GM12878 (cell line): ENCODE data around the gene RBMX. TPM values are rescaled to one million over a fixed set of nuclear protein-coding genes. Genes with fewer than 3 reads are reported as not detected.

ENCODE experiments used
- ATAC-seq: fragments of 200-7000 bp; cut with Tn5 transposase; 3 replicates; pipeline ENCODE4 v1.9.1; 2020; ENCODE audit warnings: mild to moderate bottlenecking, moderate library complexity
- BruUV-seq: library from RNA; stranded (reverse); fragments of 400-500 nt; replicated peaks from 2 replicates; lab custom pipeline; 2021; lab: Mats Ljungman, UMichigan
- CTCF ChIA-PET: fragments of 300-600 bp; sonication (Branson Sonifier 250); formaldehyde crosslinking; extraction: SDS; loops from one replicate; lab custom pipeline; 2021; ENCODE audit warnings: inconsistent platforms; lab: Yijun Ruan, JAX
- POLR2A ChIA-PET: fragments of 350-600 bp; formaldehyde crosslinking; extraction: SDS; loops from one replicate; lab custom pipeline; 2021; ENCODE audit warnings: inconsistent platforms; lab: Charles Lee
- RAD21 ChIA-PET: fragments of 300-600 bp; sonication (Branson Sonifier 250); formaldehyde crosslinking; loops from one replicate; lab custom pipeline; 2023; ENCODE audit warnings: antibody characterized with exemption; ENCODE audit not compliant: unreplicated experiment; lab: Charles Lee
- SMC1A ChIA-PET: fragments of 300-600 bp; sonication (Branson Sonifier 250); formaldehyde crosslinking; loops from one replicate; lab custom pipeline; 2023; ENCODE audit not compliant: unreplicated experiment, uncharacterized antibody; lab: Charles Lee
- DNase-seq: peaks from one replicate; pipeline ENCODE4 v3.0.0-alpha.2; 2011; ENCODE audit warnings: low read depth, low spot score
- FAIRE-seq: peaks from 3 replicates; lab custom pipeline; 2011; peaks lifted over from hg19 to GRCh38; lab: Jason Lieb, UNC
- H2AFZ ChIP-seq: 2 replicates; pipeline ENCODE4 v1.6.0; 2011; ENCODE audit warnings: low read depth, low read length, control low read depth; ENCODE audit not compliant: control insufficient read depth
- H3K27ac ChIP-seq: 2 replicates; pipeline ENCODE4 v1.5.1; 2011; ENCODE audit warnings: control low read depth; ENCODE audit not compliant: control insufficient read depth, insufficient read depth
- H3K27me3 ChIP-seq, 2 experiments: replicated peaks in 1 of 2; 2 replicates each; pipeline versions ENCODE4 v1.6.0 to v1.6.1; 2011; ENCODE audit warnings: low read length in 1 of 2; ENCODE audit not compliant: control insufficient read depth in 2 of 2, insufficient read depth in 2 of 2
- H3K36me3 ChIP-seq, 2 experiments: 2 replicates each; pipeline ENCODE4 v1.5.1; 2011; ENCODE audit warnings: low read length in 1 of 2; ENCODE audit not compliant: control insufficient read depth in 2 of 2, insufficient read depth in 2 of 2
- H3K4me1 ChIP-seq: 2 replicates; pipeline ENCODE4 v1.6.1; 2011; ENCODE audit warnings: mild to moderate bottlenecking, low read length, moderate library complexity, mixed read lengths; ENCODE audit not compliant: control insufficient read depth, insufficient read depth
- H3K4me2 ChIP-seq: 2 replicates; pipeline ENCODE4 v1.6.0; 2011; ENCODE audit warnings: control low read depth; ENCODE audit not compliant: control insufficient read depth, insufficient read depth
- H3K4me3 ChIP-seq: fragments of 200-600 bp; sonication (generic); 2 replicates; pipeline ENCODE4 v1.5.1; 2016
- H3K79me2 ChIP-seq: 2 replicates; pipeline ENCODE4 v1.6.0; 2011; ENCODE audit warnings: low read length; ENCODE audit not compliant: control insufficient read depth, insufficient read depth
- H3K9ac ChIP-seq: 2 replicates; pipeline ENCODE4 v1.8.0; 2011; ENCODE audit warnings: low read length, control low read depth, mixed read lengths; ENCODE audit not compliant: control insufficient read depth, insufficient read depth
- H3K9me3 ChIP-seq: replicated peaks from 3 replicates; pipeline ENCODE4 v1.5.1; 2011; ENCODE audit warnings: mild to moderate bottlenecking, low read length; ENCODE audit not compliant: control insufficient read depth, insufficient read depth
- H4K20me1 ChIP-seq: 2 replicates; pipeline ENCODE4 v1.6.0; 2011; ENCODE audit not compliant: control insufficient read depth, insufficient read depth
- CBFB ChIP-seq: IDR thresholded peaks from 2 replicates; pipeline ENCODE4 v1.6.1; 2016; ENCODE audit warnings: antibody characterized with exemption, low read depth
- E2F8 ChIP-seq: fragments of 450-650 bp; IDR thresholded peaks from 2 replicates; pipeline ENCODE4 v1.6.1; 2018; ENCODE audit warnings: mild to moderate bottlenecking, low read depth, moderate library complexity; ENCODE audit not compliant: partially characterized antibody
- ELK1 ChIP-seq: IDR thresholded peaks from 2 replicates; pipeline ENCODE4 v1.6.1; 2012; ENCODE audit warnings: low read depth, low read length, improper control_type of control experiment
- HSF1 ChIP-seq: fragments of 150-350 bp; IDR thresholded peaks from 2 replicates; pipeline ENCODE4 v1.6.1; 2014; ENCODE audit warnings: mild to moderate bottlenecking, low read depth, low read length
- KAT2A ChIP-seq: conservative IDR thresholded peaks from 2 replicates; pipeline ENCODE4 v1.6.1; 2011; ENCODE audit warnings: low read depth, low read length; ENCODE audit not compliant: control insufficient read depth
- NR2C1 ChIP-seq: fragments of 450-650 bp; IDR thresholded peaks from 2 replicates; pipeline ENCODE4 v1.6.1; 2017; ENCODE audit warnings: antibody characterized with exemption, mild to moderate bottlenecking, moderate library complexity
- PBX3 ChIP-seq: IDR thresholded peaks from 2 replicates; pipeline ENCODE4 v1.6.1; 2011; ENCODE audit warnings: mild to moderate bottlenecking, low read depth, low read length, moderate library complexity; ENCODE audit not compliant: insufficient replicate concordance
- POLR2AphosphoS5 ChIP-seq: IDR thresholded peaks from 2 replicates; pipeline ENCODE4 v1.6.1; 2011; ENCODE audit warnings: mild to moderate bottlenecking, low read length, inconsistent platforms
- ZNF274 ChIP-seq: IDR thresholded peaks from one replicate; pipeline ENCODE4 v1.8.0; 2011; ENCODE audit not compliant: insufficient read length, insufficient read depth
- ZNF384 ChIP-seq: IDR thresholded peaks from 2 replicates; pipeline ENCODE4 v1.6.1; 2012; ENCODE audit warnings: low read depth, mild to moderate bottlenecking, low read length, improper control_type of control experiment, borderline replicate concordance
- ZNF592 ChIP-seq: fragments of 450-650 bp; IDR thresholded peaks from 2 replicates; pipeline ENCODE4 v1.6.1; 2017; ENCODE audit warnings: mild to moderate bottlenecking, moderate library complexity
- ZZZ3 ChIP-seq: IDR thresholded peaks from 2 replicates; pipeline ENCODE4 v1.6.1; 2011; ENCODE audit warnings: low read depth; ENCODE audit not compliant: control insufficient read depth, insufficient read length
- WGBS: methylation state at CpG from one replicate; pipeline ENCODE4 v1.1.6; 2016; ENCODE audit warnings: low lambda C conversion rate; ENCODE audit not compliant: insufficient replicate concordance, insufficient coverage; ENCODE audit errors: missing lambda C conversion rate; 5-methylcytosine and 5-hydroxymethylcytosine counted together
- in situ Hi-C: fragments of 300-500 bp; cut with MboI; formaldehyde crosslinking; loops from 9 replicates; pipeline ENCODE4 v1.14.3; 2018; ENCODE audit warnings: mixed read lengths
- intact Hi-C: fragments of 100-400 bp; cut with micrococcal nuclease; formaldehyde crosslinking; loops from one replicate; pipeline ENCODE4 v1.14.2; 2022; ENCODE audit not compliant: unreplicated experiment
- polyA plus RNA-seq, 11 experiments: library from polyadenylated mRNA; depleted of rRNA in 4 of 11; unstranded in 6 of 11; stranded (reverse) in 5 of 11; fragments of >200 nt; fragmentation: Nextera tagmentation in 4 of 11; fragmentation: Illumina TruSeq in 1 of 11; extraction: Ambion mirVana in 4 of 11; extraction: Trizol in 1 of 11; gene quantifications; 1 replicate in 1 of 11; 2 replicates in 10 of 11; pipeline versions ENCODE4 v1.2.1 to v1.2.3, GENCODE V29; 2011 to 2016; ENCODE audit warnings: inconsistent platforms in 2 of 11, missing spikeins in 2 of 11, low read depth in 1 of 11
- total RNA-seq, 4 experiments: library from RNA; depleted of rRNA in 3 of 4; stranded (reverse); fragments of >200 nt in 3 of 4; fragmentation: Illumina TruSeq in 1 of 4; extraction: Trizol in 1 of 4; gene quantifications; 2 replicates each; pipeline versions ENCODE4 v1.2.1 to v1.2.3, GENCODE V29; 2013 to 2021

RBMX gene
- total and polyA plus RNA-seq, 10 of the 15 experiments (the other 5 are each of a cell fraction or from before 2014, with no cell fraction given) = 252 to 427 (median 288) TPM

- TF ChIP-seq ZNF384 (peak; percentile 34; the same call in 1 of the 2 replicates), PBX3 (no peak), NR2C1 (no peak), POLR2AphosphoS5 (no peak), CBFB (no peak), ZZZ3 (no peak)
Measured at GRCh38 chrX:136856551-136856950, 24.0 kb downstream of the RBMX start (continued).

GRCh38 chrX:136856050-136856449 lies 24.5 kb downstream of the RBMX start:
- Histone ChIP-seq H3K27ac (peak overlapping the region; percentile 32; the same call in 1 of the 2 replicates), H3K27me3 (no peaks in the 10 kb centered on the region), H3K4me2 (peak overlapping the region; percentile 7; the same call in 1 of the 2 replicates), H3K4me1 (peaks cover 5% of the 10 kb centered on the region), H3K9me3 (no peaks in the 10 kb centered on the region), H4K20me1 (no peaks in the 10 kb centered on the region), H2AFZ (no peak overlapping the region), H3K9ac (no peak overlapping the region), H3K79me2 (no peaks in the 10 kb centered on the region), H3K36me3 (no peaks in the 10 kb centered on the region), H3K4me3 (no peak overlapping the region)
- ChIA-PET POLR2A (no interaction called here), RAD21 (interaction anchor here (0.7 kb wide), 1 partner anchor 492 kb away, joined by 4 read pairs; no protein-coding TSS in a partner anchor), CTCF (no interaction called here), SMC1A (no interaction called here)
- no peak for FAIRE-seq
- DNase-seq = no peak
- intact Hi-C loops = no loop called here
- in situ Hi-C loops = no loop called here
- no peak; the same call in 1 of the 3 replicates for ATAC-seq
- BruUV-seq = no TSS peak
- WGBS = 37% methylated on average over 6 of the region's 8 CpGs
- TF ChIP-seq ELK1 (no peak), ZNF274 (no peak), E2F8 (no peak), HSF1 (no peak), KAT2A (no peak), ZNF592 (no peak)
